Measurements from ENCODE around the gene FGFRL1.

Gene FGFRL1

GRCh38 chr4:991451-992296, 19.8 kb upstream of the FGFRL1 start:
- no peaks in the 10 kb centered on the region for H3K79me2 ChIP-seq (ENCODE audit: insufficient read depth, low read depth)
- no peak overlapping the region for H3K27ac ChIP-seq
- no peaks in the 10 kb centered on the region for H3K4me1 ChIP-seq (ENCODE audit: low read depth, poor library complexity, severe bottlenecking)
- H3K4me3 ChIP-seq (IDR thresholded peaks at IDR 0.05; ENCODE audit: insufficient read depth, low read depth, low read length): no peak overlapping the region
- no peak for TF ChIP-seq CTCF (conservative IDR thresholded peaks at IDR 0.05; ENCODE audit: low read depth, low read length)
- no peaks in the 10 kb centered on the region for H3K36me3 ChIP-seq (ENCODE audit: insufficient read depth)
- no peak overlapping the region for H2AFZ ChIP-seq (ENCODE audit: low read depth)
- H3K27me3 ChIP-seq (ENCODE audit: insufficient read depth, low read depth): no peaks in the 10 kb centered on the region
- H3K4me2 ChIP-seq: no peak overlapping the region
- no peaks in the 10 kb centered on the region for H4K20me1 ChIP-seq (ENCODE audit: insufficient read depth)
- no peak overlapping the region for H3K9ac ChIP-seq

DNA sequence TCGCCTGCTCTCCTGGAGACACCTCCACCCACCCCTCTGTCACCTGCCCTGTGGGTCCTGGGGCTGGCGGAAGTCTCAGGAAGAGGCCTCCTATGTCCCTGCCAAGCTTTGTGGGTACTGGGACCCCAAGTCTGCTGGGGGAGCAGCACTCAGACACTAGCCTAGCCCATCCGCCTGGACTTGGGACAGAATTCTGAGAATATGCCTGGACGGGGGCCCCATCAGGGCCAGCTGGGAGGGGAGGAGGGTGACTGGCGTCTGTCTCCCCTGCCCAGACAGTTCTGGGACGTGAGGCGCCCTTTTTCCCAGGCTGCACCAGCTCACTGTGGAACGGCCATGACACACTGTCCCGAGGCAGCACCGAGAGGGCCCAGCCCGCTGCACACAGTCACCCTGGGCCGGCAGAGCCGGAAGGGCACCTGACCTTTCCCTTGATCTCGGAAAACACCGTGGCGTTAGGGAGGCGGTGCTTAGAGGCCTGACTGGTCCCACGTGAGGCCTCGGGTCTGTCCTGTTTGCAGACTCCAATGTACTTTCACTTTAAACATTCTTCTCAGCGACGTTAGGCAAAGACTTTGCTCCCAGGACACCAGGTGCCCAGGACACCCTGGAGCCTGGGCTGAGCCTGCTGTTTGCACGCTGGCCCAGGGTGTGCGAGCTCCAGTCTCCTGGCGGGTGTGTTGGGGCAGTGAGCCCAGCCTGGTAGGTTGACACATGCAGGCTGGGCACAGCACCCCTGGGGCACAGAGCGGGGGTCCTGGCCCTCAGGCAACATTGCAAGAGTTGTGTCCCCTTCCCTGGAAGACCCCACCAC, 18.9 kb upstream of the FGFRL1 start:
- no peak overlapping the region for H3K9ac ChIP-seq

GRCh38 chr4:993111-994029, 18.1 kb upstream of the FGFRL1 start, which contains the start of gene SLC26A1:
Gene SLC26A1 (minus strand): TSS chr4:993404. CDS start chr4:991703, 1,701 bp downstream.
- H3K4me2 ChIP-seq: no peak within 1 kb of the TSS
- H3K4me3 ChIP-seq (IDR thresholded peaks at IDR 0.05; ENCODE audit: insufficient read depth, low read depth, low read length): no peak within 1 kb of the TSS
- H3K27ac ChIP-seq: no peak within 1 kb of the TSS

More for the DNA sequence above, 18.9 kb upstream of the FGFRL1 start:
- Histone ChIP-seq H4K20me1 (ENCODE audit: insufficient read depth) (no peaks in the 10 kb centered on the region), H3K4me1 (ENCODE audit: low read depth, poor library complexity, severe bottlenecking) (no peaks in the 10 kb centered on the region), H3K27ac (no peak overlapping the region), H3K27me3 (ENCODE audit: insufficient read depth, low read depth) (no peaks in the 10 kb centered on the region), H2AFZ (ENCODE audit: low read depth) (no peak overlapping the region), H3K79me2 (ENCODE audit: insufficient read depth, low read depth) (no peaks in the 10 kb centered on the region), H3K4me3 (IDR thresholded peaks at IDR 0.05; ENCODE audit: insufficient read depth, low read depth, low read length) (no peak overlapping the region), H3K36me3 (ENCODE audit: insufficient read depth) (no peaks in the 10 kb centered on the region), H3K4me2 (no peak overlapping the region)
- TF ChIP-seq CTCF (conservative IDR thresholded peaks at IDR 0.05; ENCODE audit: low read depth, low read length): no peak

More at GRCh38 chr4:993111-994029, 18.1 kb upstream of the FGFRL1 start, which contains the start of gene SLC26A1:
- Histone ChIP-seq H3K79me2 (ENCODE audit: insufficient read depth, low read depth) (no peaks in the 10 kb centered on the region), H3K9ac (no peak within 1 kb of the TSS), H3K27me3 (ENCODE audit: insufficient read depth, low read depth) (no peaks in the 10 kb centered on the region), H3K36me3 (ENCODE audit: insufficient read depth) (no peaks in the 10 kb centered on the region), H2AFZ (ENCODE audit: low read depth) (no peak within 1 kb of the TSS), H4K20me1 (ENCODE audit: insufficient read depth) (no peaks in the 10 kb centered on the region), H3K4me1 (ENCODE audit: low read depth, poor library complexity, severe bottlenecking) (no peaks in the 10 kb centered on the region)
- TF ChIP-seq CTCF (conservative IDR thresholded peaks at IDR 0.05; ENCODE audit: low read depth, low read length): no peak
